HCT116 (cell line): ENCODE data around the gene PRKG1. TPM values are rescaled to one million over a fixed set of nuclear protein-coding genes. Genes with fewer than 3 reads are reported as not detected.

Source experiments
- ATAC-seq: fragments of 200-7000 bp; cut with Tn5 transposase; 2 replicates; pipeline ENCODE4 v1.9.1; 2020; ENCODE audit warnings: mild to moderate bottlenecking, moderate library complexity
- BruUV-seq: library from RNA; stranded (reverse); fragments of 400-500 nt; replicated peaks from 2 replicates; lab custom pipeline; 2021; lab: Mats Ljungman, UMichigan
- CTCF ChIA-PET: fragments of 300-600 bp; sonication (Branson Sonifier 250); formaldehyde crosslinking; loops from one replicate; lab custom pipeline; 2021; ENCODE audit warnings: antibody characterized with exemption; lab: Charles Lee
- POLR2A ChIA-PET: fragments of 300-600, 350-600 bp; sonication (Branson Sonifier 250); formaldehyde crosslinking; loops from one replicate; lab custom pipeline; 2021; ENCODE audit warnings: antibody characterized with exemption; lab: Charles Lee
- RAD21 ChIA-PET, 2 experiments: fragments of 300-600 bp; sonication (Branson Sonifier 250); formaldehyde crosslinking; loops; one replicate each; lab custom pipeline; 2023; ENCODE audit warnings: low total read pairs in 2 of 2; ENCODE audit not compliant: uncharacterized antibody in 2 of 2, unreplicated experiment in 2 of 2, low non-redundant PET in 1 of 2; lab: Charles Lee
- DNase-seq: peaks from one replicate; pipeline ENCODE4 v3.0.0-alpha.2; 2010; ENCODE audit warnings: low read depth, low spot score
- H2AFZ ChIP-seq: fragments of 200-600 bp; shearing (Covaris generic), sonication (generic); 2 replicates; pipeline ENCODE4 v1.6.1; 2017; ENCODE audit warnings: low read depth, mixed run types, mixed read lengths, antibody characterized with exemption, low read length; ENCODE audit not compliant: poor library complexity, severe bottlenecking
- H3K27ac ChIP-seq: 2 replicates; pipeline ENCODE4 v1.5.1; 2012; ENCODE audit warnings: low read depth, low read length
- H3K27me3 ChIP-seq: fragments of 200-600 bp; sonication (generic); 2 replicates; pipeline ENCODE4 v1.6.1; 2016; ENCODE audit warnings: mixed run types, low read length, mixed read lengths; ENCODE audit not compliant: insufficient read depth
- H3K36me3 ChIP-seq, 2 experiments: fragments of 200-500 bp in 1 of 2; fragments of 200-600 bp in 1 of 2; sonication (Bioruptor generic) in 1 of 2; sonication (generic) in 1 of 2; 2 replicates each; pipeline versions ENCODE4 v1.5.1 to v1.6.1; 2014 to 2016; ENCODE audit warnings: low read length in 2 of 2, inconsistent platforms in 1 of 2, mixed read lengths in 1 of 2, mixed run types in 1 of 2; ENCODE audit not compliant: insufficient read depth in 2 of 2, control insufficient read depth in 1 of 2
- H3K4me1 ChIP-seq, 2 experiments: fragments of 200-600 bp in 1 of 2; sonication (generic) in 1 of 2; 2 replicates each; pipeline versions ENCODE4 v1.5.1 to v1.6.1; 2012 to 2017; ENCODE audit warnings: low read length in 2 of 2, inconsistent platforms in 1 of 2, mild to moderate bottlenecking in 1 of 2, mixed read lengths in 1 of 2, mixed run types in 1 of 2, moderate library complexity in 1 of 2; ENCODE audit not compliant: insufficient read depth in 2 of 2, control insufficient read depth in 1 of 2
- H3K4me2 ChIP-seq: fragments of 200-600 bp; sonication (generic); 2 replicates; pipeline ENCODE4 v1.6.1; 2017; ENCODE audit warnings: mixed run types, low read length, mixed read lengths
- H3K4me3 ChIP-seq, 2 experiments: fragments of 200-600 bp in 1 of 2; sonication (generic) in 1 of 2; replicated peaks in 1 of 2; 2 replicates each; pipeline ENCODE4 v1.5.1; 2011 to 2016; ENCODE audit warnings: low read length in 2 of 2, control low read depth in 1 of 2, low read depth in 1 of 2, mild to moderate bottlenecking in 1 of 2, mixed read lengths in 1 of 2, mixed run types in 1 of 2
- H3K79me2 ChIP-seq: fragments of 200-600 bp; sonication (generic); 2 replicates; pipeline ENCODE4 v1.6.1; 2017; ENCODE audit warnings: mild to moderate bottlenecking, mixed run types, low read length, moderate library complexity, mixed read lengths; ENCODE audit not compliant: insufficient read depth
- H3K9ac ChIP-seq: fragments of 200-600 bp; sonication (generic); 2 replicates; pipeline ENCODE4 v1.6.1; 2016; ENCODE audit warnings: low read length, mixed read lengths
- H3K9me2 ChIP-seq: fragments of 200-600 bp; sonication (generic), shearing (Covaris generic); 2 replicates; pipeline ENCODE4 v1.6.1; 2017; ENCODE audit warnings: mixed run types, mild to moderate bottlenecking, moderate library complexity; ENCODE audit not compliant: insufficient read depth
- H3K9me3 ChIP-seq, 2 experiments: fragments of 200-500 bp in 1 of 2; fragments of 200-600 bp in 1 of 2; sonication (Bioruptor generic) in 1 of 2; sonication (generic) in 1 of 2; 2 replicates each; pipeline ENCODE4 v1.6.1; 2014 to 2017; ENCODE audit warnings: low read length in 2 of 2, mixed read lengths in 2 of 2, inconsistent platforms in 1 of 2, low read depth in 1 of 2, mild to moderate bottlenecking in 1 of 2, mixed run types in 1 of 2, moderate library complexity in 1 of 2; ENCODE audit not compliant: control insufficient read depth in 1 of 2, insufficient read depth in 1 of 2
- H4K20me1 ChIP-seq: fragments of 200-600 bp; sonication (generic), shearing (Covaris generic); 2 replicates; pipeline ENCODE4 v1.6.1; 2017; ENCODE audit warnings: mixed run types, mild to moderate bottlenecking, moderate library complexity; ENCODE audit not compliant: insufficient read depth
- CBX3 ChIP-seq: IDR thresholded peaks from 2 replicates; pipeline ENCODE4 v1.6.1; 2012; ENCODE audit warnings: low read depth
- CEBPB ChIP-seq: IDR thresholded peaks from 2 replicates; pipeline ENCODE4 v1.6.1; 2012; ENCODE audit warnings: low read depth
- ELF1 ChIP-seq: IDR thresholded peaks from 2 replicates; pipeline ENCODE4 v1.6.1; 2012; ENCODE audit warnings: low read depth, borderline replicate concordance
- EZH2 ChIP-seq: fragments of 200-600 bp; sonication (generic); IDR thresholded peaks from 2 replicates; pipeline ENCODE4 v1.6.1; 2017; ENCODE audit warnings: antibody characterized with exemption, mixed run types
- EZH2phosphoT487 ChIP-seq: fragments of 200-600 bp; IDR thresholded peaks from 2 replicates; pipeline ENCODE4 v1.6.1; 2018; ENCODE audit warnings: antibody characterized with exemption, borderline replicate concordance
- JUND ChIP-seq: IDR thresholded peaks from 2 replicates; pipeline ENCODE4 v1.6.1; 2012
- POLR2A ChIP-seq: IDR thresholded peaks from 2 replicates; pipeline ENCODE4 v1.7.0; 2011; ENCODE audit warnings: borderline replicate concordance; ENCODE audit not compliant: insufficient read depth, insufficient read length; ENCODE audit errors: extremely low read depth
- POLR2AphosphoS5 ChIP-seq: IDR thresholded peaks from 2 replicates; pipeline ENCODE4 v1.6.1; 2011; ENCODE audit warnings: mild to moderate bottlenecking, low read depth, low read length, moderate library complexity
- RAD21 ChIP-seq: IDR thresholded peaks from 2 replicates; pipeline ENCODE4 v1.6.1; 2012; ENCODE audit warnings: low read depth, mild to moderate bottlenecking
- SIN3A ChIP-seq: IDR thresholded peaks from 2 replicates; pipeline ENCODE4 v1.6.1; 2012; ENCODE audit warnings: low read depth
- SP1 ChIP-seq: IDR thresholded peaks from 2 replicates; pipeline ENCODE4 v1.6.1; 2012; ENCODE audit warnings: low read depth
- SRF ChIP-seq: IDR thresholded peaks from 2 replicates; pipeline ENCODE4 v1.6.1; 2012; ENCODE audit warnings: low read depth
- ZNF274 ChIP-seq: fragments of 200-500 bp; sonication (Bioruptor generic); IDR thresholded peaks from 2 replicates; pipeline ENCODE4 v1.6.1; 2014; ENCODE audit warnings: mild to moderate bottlenecking, low read depth, low read length, inconsistent platforms
- intact Hi-C: fragments of 100-400 bp; cut with micrococcal nuclease; formaldehyde crosslinking; loops from 2 replicates; pipeline ENCODE4 v1.10.0; 2022
- total RNA-seq: library from RNA; stranded (reverse); gene quantifications from one replicate; pipeline ENCODE4 v1.2.1, GENCODE V29; 2021; ENCODE audit not compliant: unreplicated experiment
- TF ChIP-seq, protein P1 (sequence below): IDR thresholded peaks from 2 replicates; pipeline ENCODE4 v1.6.1; 2012
- TF ChIP-seq, protein P2 (sequence below): IDR thresholded peaks from 2 replicates; pipeline ENCODE4 v1.6.1; 2011; ENCODE audit warnings: mild to moderate bottlenecking, low read length, moderate library complexity; ENCODE audit not compliant: insufficient replicate concordance; ENCODE audit errors: extremely low read depth
- TF ChIP-seq, protein P3 (sequence below), 3 experiments: fragments of 200-600 bp in 1 of 3; sonication (generic) in 1 of 3; IDR thresholded peaks in 2 of 3; conservative IDR thresholded peaks in 1 of 3; 2 replicates each; pipeline ENCODE4 v1.5.1; 2012 to 2017; ENCODE audit warnings: low read depth in 2 of 3, low read length in 2 of 3, antibody characterized with exemption in 1 of 3, borderline replicate concordance in 1 of 3, control low read depth in 1 of 3, mild to moderate bottlenecking in 1 of 3, mixed read lengths in 1 of 3, mixed run types in 1 of 3, moderate library complexity in 1 of 3; ENCODE audit not compliant: insufficient read depth in 1 of 3
- TF ChIP-seq, protein P4 (sequence below): IDR thresholded peaks from 2 replicates; pipeline ENCODE4 v1.6.1; 2012; ENCODE audit warnings: low read depth
- TF ChIP-seq, protein P5 (sequence below): IDR thresholded peaks from 2 replicates; pipeline ENCODE4 v1.6.1; 2012

Gene PRKG1
- total RNA-seq, 1 experiment from 2014 or later, result 1.4 TPM

DNA sequence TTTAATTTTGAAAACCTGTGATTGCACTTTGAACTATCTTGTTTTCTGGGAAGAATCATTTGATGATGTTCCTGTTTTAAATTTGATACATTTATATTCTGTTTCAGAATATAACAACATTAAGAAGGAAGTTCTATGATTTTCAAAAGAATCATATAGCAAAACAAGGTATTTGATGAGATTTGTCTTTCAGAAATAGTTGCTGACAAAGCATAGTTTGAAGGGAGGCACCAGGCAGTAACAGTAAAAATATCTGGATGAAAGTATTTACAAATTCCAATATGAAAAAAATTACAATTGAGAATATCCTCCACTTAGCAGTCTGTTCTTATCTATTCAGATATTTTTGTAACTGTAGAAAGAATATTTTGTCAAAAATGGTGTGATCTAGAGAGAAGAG is 891.2 kb downstream of the PRKG1 start:
- Histone ChIP-seq H3K27ac (no peak overlapping the region), H3K4me2 (no peak overlapping the region), H2AFZ (no peak overlapping the region), H3K9me2 (no peaks in the 10 kb centered on the region), H3K4me1 (no peaks in the 10 kb centered on the region), H3K79me2 (no peaks in the 10 kb centered on the region), H4K20me1 (no peaks in the 10 kb centered on the region), H3K9ac (no peak overlapping the region), H3K4me3 (no peak overlapping the region), H3K27me3 (peaks cover 14% of the 10 kb centered on the region), H3K36me3 (no peaks in the 10 kb centered on the region), H3K9me3 (no peaks in the 10 kb centered on the region)
- CTCF ChIA-PET, result no interaction called here
- no TSS peak for BruUV-seq
- intact Hi-C loops, result no loop called here
- ATAC-seq (no peak), DNase-seq (no peak)
- RAD21 ChIA-PET, result no interaction called here
- TF ChIP-seq EZH2 (no peak), RAD21 (no peak), SRF (no peak), CBX3 (no peak), CEBPB (no peak), POLR2AphosphoS5 (no peak), ZNF274 (no peak), JUND (no peak), ELF1 (no peak), SP1 (no peak), POLR2A (no peak), EZH2phosphoT487 (no peak), SIN3A (no peak)
- TF ChIP-seq, protein P1, sequence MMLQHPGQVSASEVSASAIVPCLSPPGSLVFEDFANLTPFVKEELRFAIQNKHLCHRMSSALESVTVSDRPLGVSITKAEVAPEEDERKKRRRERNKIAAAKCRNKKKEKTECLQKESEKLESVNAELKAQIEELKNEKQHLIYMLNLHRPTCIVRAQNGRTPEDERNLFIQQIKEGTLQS, result no peak
- TF ChIP-seq, protein P2, sequence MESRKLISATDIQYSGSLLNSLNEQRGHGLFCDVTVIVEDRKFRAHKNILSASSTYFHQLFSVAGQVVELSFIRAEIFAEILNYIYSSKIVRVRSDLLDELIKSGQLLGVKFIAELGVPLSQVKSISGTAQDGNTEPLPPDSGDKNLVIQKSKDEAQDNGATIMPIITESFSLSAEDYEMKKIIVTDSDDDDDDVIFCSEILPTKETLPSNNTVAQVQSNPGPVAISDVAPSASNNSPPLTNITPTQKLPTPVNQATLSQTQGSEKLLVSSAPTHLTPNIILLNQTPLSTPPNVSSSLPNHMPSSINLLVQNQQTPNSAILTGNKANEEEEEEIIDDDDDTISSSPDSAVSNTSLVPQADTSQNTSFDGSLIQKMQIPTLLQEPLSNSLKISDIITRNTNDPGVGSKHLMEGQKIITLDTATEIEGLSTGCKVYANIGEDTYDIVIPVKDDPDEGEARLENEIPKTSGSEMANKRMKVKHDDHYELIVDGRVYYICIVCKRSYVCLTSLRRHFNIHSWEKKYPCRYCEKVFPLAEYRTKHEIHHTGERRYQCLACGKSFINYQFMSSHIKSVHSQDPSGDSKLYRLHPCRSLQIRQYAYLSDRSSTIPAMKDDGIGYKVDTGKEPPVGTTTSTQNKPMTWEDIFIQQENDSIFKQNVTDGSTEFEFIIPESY, result no peak
- TF ChIP-seq, protein P3, sequence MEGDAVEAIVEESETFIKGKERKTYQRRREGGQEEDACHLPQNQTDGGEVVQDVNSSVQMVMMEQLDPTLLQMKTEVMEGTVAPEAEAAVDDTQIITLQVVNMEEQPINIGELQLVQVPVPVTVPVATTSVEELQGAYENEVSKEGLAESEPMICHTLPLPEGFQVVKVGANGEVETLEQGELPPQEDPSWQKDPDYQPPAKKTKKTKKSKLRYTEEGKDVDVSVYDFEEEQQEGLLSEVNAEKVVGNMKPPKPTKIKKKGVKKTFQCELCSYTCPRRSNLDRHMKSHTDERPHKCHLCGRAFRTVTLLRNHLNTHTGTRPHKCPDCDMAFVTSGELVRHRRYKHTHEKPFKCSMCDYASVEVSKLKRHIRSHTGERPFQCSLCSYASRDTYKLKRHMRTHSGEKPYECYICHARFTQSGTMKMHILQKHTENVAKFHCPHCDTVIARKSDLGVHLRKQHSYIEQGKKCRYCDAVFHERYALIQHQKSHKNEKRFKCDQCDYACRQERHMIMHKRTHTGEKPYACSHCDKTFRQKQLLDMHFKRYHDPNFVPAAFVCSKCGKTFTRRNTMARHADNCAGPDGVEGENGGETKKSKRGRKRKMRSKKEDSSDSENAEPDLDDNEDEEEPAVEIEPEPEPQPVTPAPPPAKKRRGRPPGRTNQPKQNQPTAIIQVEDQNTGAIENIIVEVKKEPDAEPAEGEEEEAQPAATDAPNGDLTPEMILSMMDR (IDR thresholded peaks at IDR 0.05 in 2 of 3, conservative IDR thresholded peaks at IDR 0.05 in 1 of 3; ENCODE audit: borderline replicate concordance in 1 of 3, insufficient read depth in 1 of 3, low read depth in 2 of 3, low read length in 2 of 3), result no peak
- TF ChIP-seq, protein P4, sequence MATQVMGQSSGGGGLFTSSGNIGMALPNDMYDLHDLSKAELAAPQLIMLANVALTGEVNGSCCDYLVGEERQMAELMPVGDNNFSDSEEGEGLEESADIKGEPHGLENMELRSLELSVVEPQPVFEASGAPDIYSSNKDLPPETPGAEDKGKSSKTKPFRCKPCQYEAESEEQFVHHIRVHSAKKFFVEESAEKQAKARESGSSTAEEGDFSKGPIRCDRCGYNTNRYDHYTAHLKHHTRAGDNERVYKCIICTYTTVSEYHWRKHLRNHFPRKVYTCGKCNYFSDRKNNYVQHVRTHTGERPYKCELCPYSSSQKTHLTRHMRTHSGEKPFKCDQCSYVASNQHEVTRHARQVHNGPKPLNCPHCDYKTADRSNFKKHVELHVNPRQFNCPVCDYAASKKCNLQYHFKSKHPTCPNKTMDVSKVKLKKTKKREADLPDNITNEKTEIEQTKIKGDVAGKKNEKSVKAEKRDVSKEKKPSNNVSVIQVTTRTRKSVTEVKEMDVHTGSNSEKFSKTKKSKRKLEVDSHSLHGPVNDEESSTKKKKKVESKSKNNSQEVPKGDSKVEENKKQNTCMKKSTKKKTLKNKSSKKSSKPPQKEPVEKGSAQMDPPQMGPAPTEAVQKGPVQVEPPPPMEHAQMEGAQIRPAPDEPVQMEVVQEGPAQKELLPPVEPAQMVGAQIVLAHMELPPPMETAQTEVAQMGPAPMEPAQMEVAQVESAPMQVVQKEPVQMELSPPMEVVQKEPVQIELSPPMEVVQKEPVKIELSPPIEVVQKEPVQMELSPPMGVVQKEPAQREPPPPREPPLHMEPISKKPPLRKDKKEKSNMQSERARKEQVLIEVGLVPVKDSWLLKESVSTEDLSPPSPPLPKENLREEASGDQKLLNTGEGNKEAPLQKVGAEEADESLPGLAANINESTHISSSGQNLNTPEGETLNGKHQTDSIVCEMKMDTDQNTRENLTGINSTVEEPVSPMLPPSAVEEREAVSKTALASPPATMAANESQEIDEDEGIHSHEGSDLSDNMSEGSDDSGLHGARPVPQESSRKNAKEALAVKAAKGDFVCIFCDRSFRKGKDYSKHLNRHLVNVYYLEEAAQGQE, result no peak
- TF ChIP-seq, protein P5, sequence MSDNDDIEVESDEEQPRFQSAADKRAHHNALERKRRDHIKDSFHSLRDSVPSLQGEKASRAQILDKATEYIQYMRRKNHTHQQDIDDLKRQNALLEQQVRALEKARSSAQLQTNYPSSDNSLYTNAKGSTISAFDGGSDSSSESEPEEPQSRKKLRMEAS, result no peak
- POLR2A ChIA-PET, result no interaction called here
